NCI-H82 (cell line): ENCODE data around the gene NMNAT2.
A peak's percentile ranks its signal among the peaks of the same experiment; 100 is the strongest.

Experiments
- DNase-seq: peaks from one replicate; lab custom pipeline; 2025; lab: John Stamatoyannopoulos, UW

Gene NMNAT2

DNA sequence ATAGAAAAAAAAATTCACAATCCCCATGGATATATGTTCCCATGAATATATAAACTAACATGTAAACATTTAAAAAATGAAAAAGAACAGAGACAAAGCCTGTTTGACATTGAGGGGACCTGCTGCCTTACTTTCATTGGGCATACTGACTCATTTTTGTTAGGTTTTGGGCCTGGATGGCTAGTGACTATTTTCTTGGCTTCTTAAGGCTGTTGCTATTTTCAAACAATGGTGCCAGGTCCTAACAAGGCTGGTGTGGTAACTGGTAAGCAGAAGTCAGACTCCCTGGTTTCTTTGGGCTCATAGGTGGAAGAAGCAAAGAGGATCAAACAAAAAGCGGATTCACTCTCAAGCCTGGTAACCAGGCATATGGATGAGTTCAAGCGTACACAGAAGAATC is 181.1 kb downstream of the NMNAT2 start:
- no peak for DNase-seq

DNA sequence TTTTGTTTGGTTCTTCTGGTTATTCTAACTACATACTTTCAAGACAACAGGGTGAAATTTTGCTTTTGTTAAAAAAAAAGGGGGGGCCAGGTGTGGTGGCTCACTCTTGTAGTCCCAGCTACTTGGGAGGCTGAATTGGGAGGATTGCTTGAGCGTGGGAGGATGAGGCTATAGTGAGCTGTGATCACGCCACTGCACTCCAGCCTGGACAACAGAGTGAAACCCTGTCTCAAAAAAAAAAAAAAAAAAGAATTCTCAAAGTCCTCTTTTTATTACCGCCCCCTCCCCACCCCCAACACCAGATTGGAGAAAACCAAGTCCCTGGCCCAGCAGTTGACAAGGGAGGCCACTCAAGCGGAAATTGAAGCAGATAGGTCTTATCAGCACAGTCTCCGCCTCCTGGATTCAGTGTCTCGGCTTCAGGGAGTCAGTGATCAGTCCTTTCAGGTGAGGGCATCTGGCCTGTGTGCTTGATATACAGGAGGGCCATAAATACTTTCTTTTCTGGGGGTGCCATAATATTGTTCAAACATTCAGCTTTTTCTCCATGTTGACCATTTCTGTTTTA is 181.9 kb downstream of the NMNAT2 start:
- peak; percentile 47 for DNase-seq

DNA sequence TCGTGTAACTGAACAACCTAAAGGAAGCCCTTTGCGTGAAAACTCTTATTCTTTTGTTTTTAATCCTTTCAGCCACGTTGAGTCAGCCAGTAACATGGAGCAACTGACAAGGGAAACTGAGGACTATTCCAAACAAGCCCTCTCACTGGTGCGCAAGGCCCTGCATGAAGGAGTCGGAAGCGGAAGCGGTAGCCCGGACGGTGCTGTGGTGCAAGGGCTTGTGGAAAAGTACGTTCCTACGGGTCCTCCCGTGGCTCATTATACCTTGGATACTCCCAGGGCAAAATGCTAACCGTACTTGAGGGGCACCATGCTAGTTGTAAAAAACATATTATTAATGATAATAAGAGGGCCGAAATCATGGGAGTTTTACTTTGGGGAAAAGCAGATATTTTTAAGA is 182.7 kb downstream of the NMNAT2 start:
- no peak for DNase-seq

- DNase-seq = peak; percentile 49
Measured at GRCh38 chr1:183234660-183235476, 183.3 kb downstream of the NMNAT2 start.

DNA sequence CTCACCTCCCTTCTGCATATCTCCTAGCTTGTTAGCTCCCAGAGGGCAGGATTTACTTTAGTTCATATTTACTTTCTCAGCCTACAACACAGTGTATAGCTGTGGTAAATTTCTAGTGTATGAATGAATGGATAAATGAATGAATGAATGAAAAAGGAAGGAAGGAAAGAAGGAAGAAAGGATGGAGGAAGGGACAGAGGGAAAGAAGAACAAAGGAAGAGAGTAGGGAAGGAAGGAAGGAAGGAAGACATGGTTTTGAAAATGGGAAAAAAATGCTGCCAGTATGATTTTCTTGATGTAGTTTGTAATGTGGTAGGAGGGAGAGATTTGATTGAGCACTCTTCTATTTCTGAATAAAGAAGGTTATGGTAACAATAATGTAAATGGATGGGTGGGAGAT is 185.1 kb downstream of the NMNAT2 start:
- no peak for DNase-seq

DNA sequence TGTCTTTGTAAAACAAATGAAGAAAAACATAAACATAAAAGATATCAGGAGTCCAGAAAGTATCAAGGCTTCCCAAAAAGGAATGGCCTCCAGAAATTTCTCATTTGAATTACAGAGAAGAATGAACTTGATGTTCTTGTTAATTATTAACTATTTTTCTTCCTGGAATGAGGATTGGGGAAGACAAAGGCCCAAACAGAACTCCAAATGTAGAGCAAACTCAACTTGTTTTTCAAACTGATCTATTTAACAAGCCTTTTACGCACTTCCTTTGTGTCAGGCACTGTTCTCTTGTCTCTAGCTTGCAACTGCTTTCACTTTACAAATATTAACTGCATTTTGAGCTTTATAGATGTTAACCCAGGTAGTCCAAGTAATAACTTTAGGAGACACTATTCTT is 186.6 kb downstream of the NMNAT2 start:
- no peak for DNase-seq

GRCh38 chr1:183230413-183230812 is 187.8 kb downstream of the NMNAT2 start:
- peak; percentile 28 for DNase-seq

GRCh38 chr1:183228347-183229220 is 189.6 kb downstream of the NMNAT2 start:
- no peak for DNase-seq

GRCh38 chr1:183227422-183228346 is 190.5 kb downstream of the NMNAT2 start:
- peak; percentile 69 for DNase-seq

GRCh38 chr1:183226963-183227362 is 191.2 kb downstream of the NMNAT2 start:
- no peak for DNase-seq

GRCh38 chr1:183226361-183226760 is 191.8 kb downstream of the NMNAT2 start:
- DNase-seq = no peak

- no peak for DNase-seq
Measured at GRCh38 chr1:183223467-183223866, 194.7 kb downstream of the NMNAT2 start.

DNA sequence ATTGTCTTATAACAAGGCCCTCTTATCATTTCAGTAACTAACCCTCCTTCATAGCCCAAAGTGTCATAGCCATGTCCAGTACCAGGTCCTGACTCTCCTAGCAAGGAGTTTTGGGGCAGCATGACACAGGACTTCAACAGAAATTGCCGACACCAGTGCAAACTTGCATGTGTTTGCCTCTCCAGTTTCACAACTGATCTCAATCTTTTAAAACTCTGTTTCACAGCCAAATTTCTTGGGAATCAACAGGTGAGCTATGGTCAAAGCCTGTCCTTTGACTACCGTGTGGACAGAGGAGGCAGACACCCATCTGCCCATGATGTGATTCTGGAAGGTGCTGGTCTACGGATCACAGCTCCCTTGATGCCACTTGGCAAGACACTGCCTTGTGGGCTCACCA is 195.3 kb downstream of the NMNAT2 start:
- no peak for DNase-seq

DNA sequence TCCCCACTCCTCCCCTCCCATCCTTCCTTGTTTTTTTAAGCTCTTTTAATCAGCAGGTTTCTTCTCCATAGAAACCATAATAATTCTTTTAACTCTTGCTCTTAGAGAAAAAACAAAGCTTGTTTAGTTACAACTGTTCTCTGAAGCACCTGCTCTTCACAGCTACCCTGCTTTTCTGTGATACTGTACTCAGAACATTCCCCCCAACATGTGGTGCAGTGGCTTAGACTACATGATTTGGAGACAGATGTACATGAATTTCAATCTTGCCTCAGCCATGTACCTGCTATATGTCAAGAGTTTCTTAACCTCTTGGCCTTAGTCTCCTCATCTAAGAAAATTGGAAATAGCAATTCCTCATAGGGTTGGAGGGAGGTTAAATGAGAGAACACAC is 198.6 kb downstream of the NMNAT2 start:
- DNase-seq = no peak

DNA sequence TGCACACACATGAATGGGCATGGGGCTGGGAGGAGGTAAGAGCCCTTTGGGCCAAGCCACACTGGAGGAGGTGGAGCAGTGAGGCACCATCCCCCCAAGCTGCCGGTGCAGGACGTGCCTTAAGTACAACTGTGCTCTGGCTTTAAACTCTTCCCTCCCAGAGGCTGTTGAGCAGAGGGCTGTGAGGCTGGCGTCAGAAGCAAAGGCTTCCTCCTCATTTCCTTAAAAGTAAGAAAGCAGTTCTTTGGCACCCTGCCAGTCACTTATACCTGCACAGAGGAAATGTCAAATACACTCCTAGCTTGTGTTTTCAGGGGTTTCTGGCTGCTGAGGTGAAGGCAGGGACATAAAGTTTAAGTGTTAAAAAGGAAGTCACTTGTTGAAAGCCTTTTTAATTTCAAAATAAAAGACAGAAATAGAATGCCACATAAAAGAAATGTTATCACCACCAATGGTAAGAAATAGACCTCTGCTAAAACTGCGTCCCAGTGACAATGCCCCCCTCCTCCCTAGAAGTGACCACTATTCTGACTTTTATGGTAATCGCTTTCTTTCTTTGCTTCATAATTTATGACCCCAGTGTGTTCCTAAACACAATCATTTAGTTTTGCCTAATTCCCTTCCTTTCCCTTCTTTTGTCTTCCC is 199.1 kb downstream of the NMNAT2 start:
- peak; percentile 62 for DNase-seq

DNA sequence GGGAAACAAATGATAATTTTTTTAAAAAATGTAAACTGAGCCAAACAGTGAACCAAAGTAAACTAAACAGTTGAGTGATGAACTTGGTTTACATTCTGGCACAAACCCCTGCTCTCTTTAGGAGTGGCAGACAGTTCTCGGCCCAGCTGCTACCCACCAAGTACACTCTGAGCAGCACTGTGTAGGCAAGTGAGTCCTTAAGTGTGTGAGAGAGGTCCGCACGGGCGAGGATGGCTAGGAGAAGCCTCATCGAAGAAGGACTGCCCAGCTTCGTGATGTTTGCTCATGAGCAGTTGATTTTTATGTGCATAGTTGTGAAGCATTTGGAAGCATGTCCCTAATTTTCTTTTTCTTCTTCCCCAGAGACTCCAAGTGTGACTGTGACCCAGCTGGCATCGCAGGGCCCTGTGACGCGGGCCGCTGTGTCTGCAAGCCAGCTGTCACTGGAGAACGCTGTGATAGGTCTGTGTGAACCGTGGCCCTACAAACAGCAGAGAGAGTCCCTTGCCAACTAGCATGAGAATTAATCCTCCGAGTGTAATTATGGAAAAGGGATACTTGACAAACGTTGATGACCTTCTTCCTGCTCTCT is 200.1 kb downstream of the NMNAT2 start:
- peak; percentile 68 for DNase-seq

DNA sequence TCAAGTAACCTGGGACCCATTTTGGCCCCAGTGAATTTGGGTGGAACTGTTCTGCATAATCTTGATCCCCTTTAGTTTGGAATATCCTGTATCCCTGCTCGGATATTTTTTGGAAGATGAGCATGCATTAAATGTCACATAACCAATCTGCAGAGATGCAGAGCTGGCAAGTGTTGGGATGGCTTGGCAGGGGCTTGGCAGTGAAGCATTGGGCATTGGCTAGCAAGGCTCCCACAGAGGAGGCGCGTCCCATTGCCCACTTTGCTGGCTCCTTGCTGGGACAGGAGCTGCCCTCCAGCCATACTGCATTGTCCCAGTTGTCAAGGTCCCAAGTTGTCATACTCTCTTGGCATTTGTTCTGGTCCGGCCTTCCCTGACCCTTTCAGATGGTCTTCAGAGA is 202.2 kb downstream of the NMNAT2 start:
- no peak for DNase-seq

DNA sequence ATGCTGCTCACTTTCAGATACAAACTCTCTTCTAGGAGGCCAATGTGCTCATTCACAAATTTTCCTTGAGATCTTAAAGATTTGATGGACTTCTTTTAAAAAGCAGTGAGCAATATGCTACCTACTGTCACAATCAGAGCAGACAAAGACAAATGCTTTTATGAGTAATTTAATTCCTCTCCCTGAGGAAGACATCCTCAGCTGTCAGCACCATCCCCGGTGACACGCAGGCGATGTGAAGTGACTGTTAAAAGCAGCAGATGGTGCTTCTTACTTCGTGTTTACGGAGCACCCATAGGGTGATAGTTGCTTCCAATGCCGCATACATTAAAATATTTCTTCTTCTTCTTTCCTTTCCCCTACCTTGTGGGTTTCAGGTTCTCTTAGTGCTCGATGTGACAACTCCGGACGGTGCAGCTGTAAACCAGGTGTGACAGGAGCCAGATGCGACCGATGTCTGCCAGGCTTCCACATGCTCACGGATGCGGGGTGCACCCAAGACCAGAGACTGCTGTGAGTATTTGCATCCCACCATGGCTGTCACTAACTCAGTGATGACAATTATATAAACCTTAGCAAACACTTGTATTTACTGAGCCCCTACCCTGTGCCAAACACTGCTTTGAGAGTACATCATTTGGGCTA is 203.0 kb downstream of the NMNAT2 start:
- peak; percentile 78 for DNase-seq

DNA sequence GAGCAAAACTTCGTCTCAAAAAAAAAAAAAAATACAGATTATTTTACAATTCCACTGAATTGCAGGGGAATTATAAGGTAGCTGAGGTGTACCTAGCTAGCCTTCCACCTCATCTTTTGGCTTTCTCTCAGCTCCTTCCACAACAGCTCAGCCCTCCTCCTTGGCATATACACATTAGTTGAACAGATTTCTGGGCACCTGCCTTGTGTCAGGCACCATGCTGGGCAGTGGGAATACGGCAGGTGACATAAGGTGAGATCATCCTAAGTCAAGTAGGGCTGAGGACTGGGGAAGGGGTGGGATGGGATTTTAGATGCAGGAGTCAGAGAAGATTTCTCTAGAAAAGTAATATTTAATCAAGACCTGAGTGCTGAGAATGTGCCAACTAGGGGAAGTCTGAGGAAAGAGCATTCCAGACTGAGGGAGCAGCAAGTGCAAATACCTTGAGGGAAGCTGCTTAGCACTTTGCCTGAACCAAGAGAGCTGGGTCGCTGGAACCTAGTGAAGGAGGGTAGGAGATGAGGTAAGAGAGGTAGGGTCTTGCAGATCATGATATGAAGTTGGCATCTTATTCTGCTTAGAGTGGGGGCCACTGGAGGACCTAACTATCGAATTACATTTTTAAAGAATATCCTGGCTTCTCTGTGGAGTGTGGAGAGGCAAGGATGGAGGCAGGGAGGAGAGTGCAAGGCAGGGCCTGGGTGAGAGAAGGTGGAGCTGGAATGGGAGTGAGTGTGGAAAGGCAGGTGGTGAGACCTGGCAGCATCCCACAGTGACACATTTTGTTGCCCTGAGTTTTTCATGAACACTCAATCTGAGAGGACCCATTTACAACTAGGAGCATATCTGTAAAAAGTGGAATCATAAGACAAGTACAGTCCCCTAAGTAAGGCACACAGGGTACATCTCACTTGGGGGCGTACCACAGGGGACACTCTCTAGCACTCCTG is 203.9 kb downstream of the NMNAT2 start:
- no peak for DNase-seq
